ENCODE measurements around the gene IQCM.

- TF ChIP-seq CTCF (optimal IDR thresholded peaks at IDR 0.05 in 1 of 3, IDR thresholded peaks at IDR 0.05 in 1 of 3, conservative IDR thresholded peaks at IDR 0.05 in 1 of 3; ENCODE audit: extremely low read depth in 1 of 3, insufficient read depth in 2 of 3, low read length in 3 of 3), result no peak
- TF ChIP-seq EZH2 (IDR thresholded peaks at IDR 0.05; ENCODE audit: low read length), result no peak
These were observed 41.8 kb upstream of the IQCM start for GRCh38 chr4:149857446-149857845.
